Gastrocnemius medialis (tissue), 4 donors: Measurements from ENCODE around the gene ENTPD7. TPM values are rescaled to one million over a fixed set of nuclear protein-coding genes. Genes with fewer than 3 reads are reported as not detected.

Experiments used
- ATAC-seq, 2 donors: fragments of 150-250 bp; one replicate each; pipeline ENCODE4 v1.9.1; 2016
- DNase-seq, 2 donors: peaks; one replicate each; pipeline ENCODE4 v3.0.0-alpha.2; 2019
- H3K27ac ChIP-seq, 4 donors: fragments of 200-600 bp; sonication (generic); 1 replicate in 1 of 4; 2 replicates in 3 of 4; pipeline ENCODE4 v1.5.1; 2016 to 2018; ENCODE audit warnings: mild to moderate bottlenecking in 2 of 4, moderate library complexity in 1 of 4
- H3K27me3 ChIP-seq, 3 donors: fragments of 200-600 bp; sonication (generic) in 2 of 3; 1 replicate in 1 of 3; 2 replicates in 2 of 3; pipeline versions ENCODE4 v1.5.1 to v1.6.0; 2016 to 2019; ENCODE audit warnings: mild to moderate bottlenecking in 1 of 3, moderate library complexity in 1 of 3
- H3K36me3 ChIP-seq, 2 donors: fragments of 200-600 bp; sonication (generic) in 1 of 2; one replicate each; pipeline ENCODE4 v1.5.1; 2017 to 2018
- H3K4me1 ChIP-seq, 2 donors: fragments of 200-600 bp; sonication (generic) in 1 of 2; one replicate each; pipeline ENCODE4 v1.5.1; 2016 to 2017; ENCODE audit warnings: mild to moderate bottlenecking in 2 of 2
- H3K4me3 ChIP-seq, 4 donors: fragments of 200-600 bp; sonication (generic) in 3 of 4; 1 replicate in 1 of 4; 2 replicates in 3 of 4; pipeline ENCODE4 v1.5.1; 2016 to 2019; ENCODE audit warnings: mild to moderate bottlenecking in 2 of 4
- H3K9me3 ChIP-seq, 3 donors: fragments of 200-600 bp; sonication (generic) in 2 of 3; 1 replicate in 1 of 3; 2 replicates in 2 of 3; pipeline ENCODE4 v1.5.1; 2016 to 2019
- CTCF ChIP-seq, 5 experiments: fragments of 450-650 bp in 3 of 5; fragments of 200-600 bp in 2 of 5; sonication (generic) in 2 of 5; IDR thresholded peaks in 4 of 5; conservative IDR thresholded peaks in 1 of 5; 1 replicate in 4 of 5; 2 replicates in 1 of 5; pipeline ENCODE4 v1.5.1; 2016 to 2019; ENCODE audit warnings: antibody characterized with exemption in 5 of 5, mild to moderate bottlenecking in 3 of 5, moderate library complexity in 3 of 5
- POLR2A ChIP-seq, 2 donors: fragments of 450-650 bp; IDR thresholded peaks; one replicate each; pipeline ENCODE4 v1.6.1; 2017; ENCODE audit warnings: antibody characterized with exemption in 2 of 2, mild to moderate bottlenecking in 2 of 2, moderate library complexity in 2 of 2
- in situ Hi-C, 4 donors: fragments of 200-750 bp; cut with MboI; loops; one replicate each; pipeline versions ENCODE4 v1.15.0 to v1.8.0; 2017; ENCODE audit warnings: low sequenced_read_pairs in 4 of 4
- intact Hi-C: fragments of 100-400 bp; cut with DNase I; formaldehyde crosslinking; loops from one replicate; pipeline ENCODE4 v1.15.1; 2023; ENCODE audit warnings: low total_unique reads
- total RNA-seq, 4 donors: library from RNA; depleted of rRNA; stranded (reverse); fragments of >200 nt; gene quantifications; one replicate each; pipeline versions ENCODE4 v1.1.0 to v1.2.3, GENCODE V29; 2016

ENTPD7 gene
- total RNA-seq, 4 donors from 2014 or later, result 0.32 to 1.1 (median 0.76) TPM

- no peaks in the 10 kb centered on the region for H3K27me3 ChIP-seq
- no peaks in the 10 kb centered on the region for H3K4me1 ChIP-seq
- no peak for TF ChIP-seq CTCF (IDR thresholded peaks at IDR 0.05 in 4 of 5, conservative IDR thresholded peaks at IDR 0.05 in 1 of 5)
- TF ChIP-seq POLR2A (IDR thresholded peaks at IDR 0.05), result no peak
- no peaks in the 10 kb centered on the region for H3K9me3 ChIP-seq
- intact Hi-C loops, result no loop called here
- H3K36me3 ChIP-seq, result no peaks in the 10 kb centered on the region
- H3K4me3 ChIP-seq, result no peak overlapping the region
- DNase-seq (no peak), ATAC-seq (no peak)
- in situ Hi-C loops, result no loop called here
- H3K27ac ChIP-seq, result no peak overlapping the region
Measured at GRCh38 chr10:99633832-99634231, 25.5 kb upstream of the ENTPD7 start.

- in situ Hi-C loops, result no loop called here
- Histone ChIP-seq H3K4me3 (no peak overlapping the region), H3K4me1 (no peaks in the 10 kb centered on the region), H3K36me3 (no peaks in the 10 kb centered on the region), H3K27ac (no peak overlapping the region), H3K27me3 (no peaks in the 10 kb centered on the region), H3K9me3 (no peaks in the 10 kb centered on the region)
- intact Hi-C loops, result no loop called here
- DNase-seq, result no peak
- TF ChIP-seq POLR2A (IDR thresholded peaks at IDR 0.05) (no peak), CTCF (IDR thresholded peaks at IDR 0.05 in 4 of 5, conservative IDR thresholded peaks at IDR 0.05 in 1 of 5) (no peak)
- no peak for ATAC-seq
Measured at GRCh38 chr10:99647601-99648151, 11.6 kb upstream of the ENTPD7 start.

GRCh38 chr10:99648717-99649116, 10.6 kb upstream of the ENTPD7 start:
- Histone ChIP-seq H3K27ac (no peak overlapping the region), H3K9me3 (no peaks in the 10 kb centered on the region), H3K4me1 (no peaks in the 10 kb centered on the region), H3K36me3 (no peaks in the 10 kb centered on the region), H3K4me3 (no peak overlapping the region), H3K27me3 (no peaks in the 10 kb centered on the region)
- in situ Hi-C loops (no loop called here), intact Hi-C loops (no loop called here)
- ATAC-seq, result no peak
- DNase-seq, result no peak
- TF ChIP-seq CTCF (IDR thresholded peaks at IDR 0.05 in 4 of 5, conservative IDR thresholded peaks at IDR 0.05 in 1 of 5) (no peak), POLR2A (IDR thresholded peaks at IDR 0.05) (no peak)

GRCh38 chr10:99652800-99653390, 6.4 kb upstream of the ENTPD7 start:
- in situ Hi-C loops, result no loop called here
- ATAC-seq (no peak), DNase-seq (no peak)
- TF ChIP-seq POLR2A (IDR thresholded peaks at IDR 0.05) (no peak), CTCF (IDR thresholded peaks at IDR 0.05 in 4 of 5, conservative IDR thresholded peaks at IDR 0.05 in 1 of 5) (no peak)
- Histone ChIP-seq H3K4me1 (no peaks in the 10 kb centered on the region), H3K27ac (no peak overlapping the region), H3K4me3 (no peak overlapping the region), H3K27me3 (no peaks in the 10 kb centered on the region), H3K9me3 (no peaks in the 10 kb centered on the region), H3K36me3 (no peaks in the 10 kb centered on the region)
- intact Hi-C loops, result no loop called here
